A549 (cell line): Measurements from ENCODE around the gene CD200R1. TPM values are rescaled to one million over a fixed set of nuclear protein-coding genes. Genes with fewer than 3 reads are reported as not detected.

Experiments
- ATAC-seq, 2 experiments: fragments of 200-7000 bp in 1 of 2; fragments of >200 bp in 1 of 2; cut with Nextera tagmentation in 1 of 2; cut with Tn5 transposase in 1 of 2; 3 replicates each; pipeline versions ENCODE4 v1.8.0 to v1.9.1; 2018 to 2020; ENCODE audit warnings: mild to moderate bottlenecking in 1 of 2, moderate library complexity in 1 of 2
- CTCF ChIA-PET: fragments of 300-600 bp; sonication (Branson Sonifier 250); formaldehyde crosslinking; extraction: SDS; loops from one replicate; lab custom pipeline; 2021; ENCODE audit warnings: antibody characterized with exemption, inconsistent platforms; lab: Yijun Ruan, JAX
- POLR2A ChIA-PET: fragments of 350-600 bp; formaldehyde crosslinking; extraction: SDS; loops from one replicate; lab custom pipeline; 2021; ENCODE audit warnings: antibody characterized with exemption, inconsistent platforms; lab: Yijun Ruan, JAX
- DNase-seq, 2 experiments: peaks; one replicate each; pipeline versions ENCODE4 v3.0.0 to v3.0.0-alpha.2; 2011 to 2016; ENCODE audit warnings: low read depth in 1 of 2, low spot score in 1 of 2
- FAIRE-seq: peaks from 2 replicates; lab custom pipeline; 2011; peaks lifted over from hg19 to GRCh38; lab: Jason Lieb, UNC
- H3K27ac ChIP-seq, 2 experiments: fragments of >200 bp; sonication (Bioruptor Twin); formaldehyde crosslinking; 3 replicates each; pipeline ENCODE4 v1.5.1; 2016 to 2017
- H3K4me1 ChIP-seq: fragments of >200 bp; sonication (Bioruptor Twin); formaldehyde crosslinking; 3 replicates; pipeline ENCODE4 v1.6.1; 2016
- H3K4me2 ChIP-seq: fragments of >200 bp; sonication (Bioruptor Twin); formaldehyde crosslinking; 3 replicates; pipeline ENCODE4 v1.6.1; 2016
- H3K4me3 ChIP-seq: fragments of >200 bp; sonication (Bioruptor Twin); formaldehyde crosslinking; 3 replicates; pipeline ENCODE4 v1.5.1; 2016
- H3K9me3 ChIP-seq: fragments of >200 bp; sonication (Bioruptor Twin); formaldehyde crosslinking; 3 replicates; pipeline ENCODE4 v1.6.1; 2016
- BHLHE40 ChIP-seq: IDR thresholded peaks from 2 replicates; pipeline ENCODE4 v1.6.1; 2012; ENCODE audit warnings: low read depth, low read length, inconsistent platforms
- CBX8 ChIP-seq: fragments of 200-600 bp; sonication (generic); IDR thresholded peaks from 2 replicates; pipeline ENCODE4 v1.6.1; 2016
- EHF ChIP-seq: fragments of 250-450 bp; sonication (Bioruptor Pico); IDR thresholded peaks from 2 replicates; pipeline ENCODE4 v1.5.0; 2020; ENCODE audit warnings: mild to moderate bottlenecking
- FOSB ChIP-seq: fragments of 250-450 bp; sonication (Bioruptor Pico); IDR thresholded peaks from 2 replicates; pipeline ENCODE4 v1.5.0; 2020; ENCODE audit warnings: mild to moderate bottlenecking, moderate library complexity
- FOXS1 ChIP-seq: fragments of 250-450 bp; sonication (Bioruptor Pico); IDR thresholded peaks from 2 replicates; pipeline ENCODE4 v1.5.0; 2020; ENCODE audit warnings: mild to moderate bottlenecking, moderate library complexity
- GATA3 ChIP-seq: IDR thresholded peaks from 2 replicates; pipeline ENCODE4 v1.6.1; 2012; ENCODE audit warnings: borderline replicate concordance
- HOXA7 ChIP-seq: fragments of 250-450 bp; sonication (Bioruptor Pico); IDR thresholded peaks from 2 replicates; pipeline ENCODE4 v1.5.0; 2020; ENCODE audit warnings: mild to moderate bottlenecking, moderate library complexity
- KDM1A ChIP-seq: fragments of 200-600 bp; sonication (generic); IDR thresholded peaks from 2 replicates; pipeline ENCODE4 v1.6.1; 2016; ENCODE audit warnings: low read depth, mild to moderate bottlenecking
- MAZ ChIP-seq: fragments of 150-350 bp; IDR thresholded peaks from 2 replicates; pipeline ENCODE4 v1.6.1; 2014; ENCODE audit warnings: antibody characterized with exemption, low read depth, low read length, borderline replicate concordance
- MYC ChIP-seq: IDR thresholded peaks from 2 replicates; pipeline ENCODE4 v1.6.1; 2012; ENCODE audit warnings: mild to moderate bottlenecking, inconsistent platforms, low read length, improper control_type of control experiment, borderline replicate concordance
- NFE2L2 ChIP-seq: fragments of 150-350 bp; conservative IDR thresholded peaks from 2 replicates; pipeline ENCODE4 v1.6.1; 2014; ENCODE audit warnings: low read length
- PHF8 ChIP-seq: fragments of 200-600 bp; sonication (generic); IDR thresholded peaks from 2 replicates; pipeline ENCODE4 v1.6.1; 2016; ENCODE audit warnings: low read depth, mild to moderate bottlenecking, antibody characterized with exemption, moderate library complexity, borderline replicate concordance
- POLR2A ChIP-seq: IDR thresholded peaks from 2 replicates; pipeline ENCODE4 v1.6.1; 2012; ENCODE audit warnings: mild to moderate bottlenecking, low read length
- RAD21 ChIP-seq, 2 experiments: fragments of >200 bp in 1 of 2; sonication (Bioruptor Twin) in 1 of 2; formaldehyde crosslinking in 1 of 2; IDR thresholded peaks in 1 of 2; conservative IDR thresholded peaks in 1 of 2; 2 replicates in 1 of 2; 3 replicates in 1 of 2; pipeline ENCODE4 v1.6.1; 2012 to 2018; ENCODE audit warnings: inconsistent platforms in 1 of 2
- RFX5 ChIP-seq: fragments of 450-650 bp; IDR thresholded peaks from 2 replicates; pipeline ENCODE4 v1.7.1; 2014; ENCODE audit warnings: antibody characterized with exemption, mild to moderate bottlenecking, moderate library complexity
- SMC3 ChIP-seq: fragments of >200 bp; sonication (Bioruptor Twin); formaldehyde crosslinking; IDR thresholded peaks from 3 replicates; pipeline ENCODE4 v1.6.1; 2018; ENCODE audit warnings: inconsistent platforms
- TFCP2L1 ChIP-seq: fragments of 250-450 bp; sonication (Bioruptor Pico); IDR thresholded peaks from 2 replicates; pipeline ENCODE4 v1.5.0; 2021; ENCODE audit warnings: mild to moderate bottlenecking
- TP53 ChIP-seq: fragments of 250-450 bp; sonication (Bioruptor Pico); IDR thresholded peaks from 2 replicates; pipeline ENCODE4 v1.5.0; 2021; ENCODE audit warnings: mild to moderate bottlenecking, moderate library complexity
- ZC3H11A ChIP-seq: fragments of 450-650 bp; IDR thresholded peaks from 2 replicates; pipeline ENCODE4 v1.6.1; 2014; ENCODE audit warnings: antibody characterized with exemption, mild to moderate bottlenecking
- ZFP36 ChIP-seq: fragments of 450-650 bp; IDR thresholded peaks from 2 replicates; pipeline ENCODE4 v1.6.1; 2014; ENCODE audit warnings: borderline replicate concordance; ENCODE audit not compliant: partially characterized antibody
- WGBS: methylation state at CpG from one replicate; pipeline ENCODE4 v1.1.6; 2017; ENCODE audit errors: missing lambda C conversion rate; 5-methylcytosine and 5-hydroxymethylcytosine counted together
- polyA plus RNA-seq, 4 experiments: library from polyadenylated mRNA; depleted of rRNA in 3 of 4; stranded (reverse); fragments of >200 nt; fragmentation: RNase III in 1 of 4; extraction: RNeasy Plus Mini Kit Qiagen cat#74134 plus additional on column Dnase treatment in 1 of 4; gene quantifications; 2 replicates in 3 of 4; 3 replicates in 1 of 4; pipeline ENCODE4 v1.2.3, GENCODE V29; 2011 to 2017
- TF ChIP-seq, protein P1 (sequence below): fragments of 250-450 bp; sonication (Bioruptor Pico); IDR thresholded peaks from 2 replicates; pipeline ENCODE4 v1.5.0; 2020; ENCODE audit warnings: low read depth, mild to moderate bottlenecking, moderate library complexity
- TF ChIP-seq, protein P2 (sequence below): fragments of 250-450 bp; sonication (Bioruptor Pico); IDR thresholded peaks from 2 replicates; pipeline ENCODE4 v1.5.0; 2021; ENCODE audit warnings: mild to moderate bottlenecking, moderate library complexity, borderline replicate concordance
- TF ChIP-seq, protein P3 (sequence below): fragments of >200 bp; sonication (Bioruptor Twin); formaldehyde crosslinking; IDR thresholded peaks from 3 replicates; pipeline ENCODE4 v1.5.1; 2016
- TF ChIP-seq, protein P4 (sequence below): fragments of >200 bp; sonication (Bioruptor Twin); formaldehyde crosslinking; IDR thresholded peaks from 3 replicates; pipeline ENCODE4 v1.6.1; 2016

The CD200R1 gene
- polyA plus RNA-seq, 2 of the 4 experiments (the other 2 are of a cell fraction), result 0.08 to 0.12 TPM

DNA sequence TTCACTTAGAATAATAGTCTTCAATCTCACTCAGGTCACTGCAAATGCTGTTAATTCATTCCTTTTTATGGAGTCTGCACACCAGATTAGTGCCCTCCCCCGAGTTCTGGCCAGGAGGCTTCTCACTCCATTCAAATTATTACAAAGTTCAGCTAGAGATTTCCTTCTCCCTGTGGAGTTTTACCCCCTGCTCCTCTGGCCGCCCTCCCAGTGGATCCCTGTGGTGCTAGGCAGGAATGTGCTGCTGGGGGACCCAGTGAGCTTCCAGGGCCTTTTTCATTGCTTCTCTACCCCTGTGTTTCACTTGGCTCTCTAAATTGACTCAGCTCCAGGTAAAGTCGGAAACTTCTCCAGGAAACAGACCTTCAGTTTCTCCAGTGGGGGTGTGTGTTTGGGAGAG is 85.5 kb downstream of the CD200R1 start:
- POLR2A ChIA-PET, result no interaction called here
- ATAC-seq (no peak), FAIRE-seq (no peak), DNase-seq (no peak)
- no peak overlapping the region for H3K4me2 ChIP-seq
- TF ChIP-seq POLR2A (no peak), HOXA7 (no peak), EHF (CRISPR knock-in tag) (no peak), TFCP2L1 (CRISPR knock-in tag) (no peak), MAZ (no peak)
- peaks cover 5% of the 10 kb centered on the region; the same call in 1 of the 3 replicates for H3K9me3 ChIP-seq
- H3K4me3 ChIP-seq, result no peak overlapping the region
- CTCF ChIA-PET, result interaction anchor here (1.7 kb wide), 1 partner anchor 12 kb away, joined by 4 read pairs; no protein-coding TSS in a partner anchor
- no peak overlapping the region for H3K27ac ChIP-seq
- WGBS, result 78% methylated on average over 3 of the region's 3 CpGs
- H3K4me1 ChIP-seq, result peaks cover 8% of the 10 kb centered on the region; the same call in 1 of the 3 replicates

DNA sequence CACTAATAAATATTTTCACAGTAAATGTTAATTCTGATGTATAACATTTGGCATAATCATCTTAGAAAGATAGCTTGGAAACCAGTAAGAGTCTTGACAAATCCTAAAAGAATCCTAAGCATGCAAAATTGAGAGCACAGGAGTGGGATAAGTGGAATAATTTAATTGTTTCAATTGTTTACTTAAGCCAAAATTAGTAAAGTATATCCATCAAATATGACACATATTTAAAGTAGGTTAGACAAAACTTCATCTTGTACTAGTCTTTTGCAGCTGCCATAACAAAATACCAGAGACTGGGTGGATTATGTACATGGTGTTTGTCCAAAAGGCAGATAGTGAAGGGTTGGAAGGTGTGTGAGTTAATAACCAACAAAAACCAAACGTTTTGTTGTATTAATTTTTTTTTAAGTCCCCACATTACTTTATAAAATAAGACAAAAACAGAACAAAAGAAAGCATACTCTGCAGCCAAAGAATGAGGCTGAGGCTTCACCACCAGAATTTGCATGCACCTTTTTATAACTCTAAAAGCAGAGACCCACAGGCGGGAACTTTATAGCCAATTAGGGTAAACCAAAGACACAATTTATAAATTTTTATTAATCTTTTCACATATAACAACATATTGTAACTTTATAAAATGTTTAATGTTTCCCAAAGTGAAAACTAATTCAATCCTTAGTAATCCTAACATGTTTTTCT is 86.4 kb downstream of the CD200R1 start:
- Histone ChIP-seq H3K27ac (no peak overlapping the region), H3K9me3 (peaks cover 5% of the 10 kb centered on the region; the same call in 1 of the 3 replicates), H3K4me2 (no peak overlapping the region), H3K4me1 (peaks cover 5% of the 10 kb centered on the region; the same call in 1 of the 3 replicates), H3K4me3 (no peak overlapping the region)
- DNase-seq (no peak), ATAC-seq (no peak), FAIRE-seq (peak; percentile 7)
- WGBS, result 46% methylated on average over 2 of the region's 2 CpGs
- ChIA-PET CTCF (interaction anchor here (0.7 to 1.7 kb wide), 3 partner anchors 10 to 153 kb away, joined by 3 to 4 read pairs (median 4); no protein-coding TSS in a partner anchor), POLR2A (no interaction called here)
- TF ChIP-seq GATA3, result no peak
- TF ChIP-seq, protein P1, sequence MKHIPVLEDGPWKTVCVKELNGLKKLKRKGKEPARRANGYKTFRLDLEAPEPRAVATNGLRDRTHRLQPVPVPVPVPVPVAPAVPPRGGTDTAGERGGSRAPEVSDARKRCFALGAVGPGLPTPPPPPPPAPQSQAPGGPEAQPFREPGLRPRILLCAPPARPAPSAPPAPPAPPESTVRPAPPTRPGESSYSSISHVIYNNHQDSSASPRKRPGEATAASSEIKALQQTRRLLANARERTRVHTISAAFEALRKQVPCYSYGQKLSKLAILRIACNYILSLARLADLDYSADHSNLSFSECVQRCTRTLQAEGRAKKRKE (CRISPR knock-in tag), result no peak
- TF ChIP-seq RAD21 (conservative IDR thresholded peaks at IDR 0.05 in 1 of 2, IDR thresholded peaks at IDR 0.05 in 1 of 2), result no peak
- TF ChIP-seq HOXA7, result no peak
- no peak for TF ChIP-seq RFX5
- no peak for TF ChIP-seq KDM1A
- no peak for TF ChIP-seq SMC3
- TF ChIP-seq FOSB (CRISPR knock-in tag), result no peak
- TF ChIP-seq ZC3H11A, result no peak
- no peak for TF ChIP-seq NFE2L2
- TF ChIP-seq, protein P2, sequence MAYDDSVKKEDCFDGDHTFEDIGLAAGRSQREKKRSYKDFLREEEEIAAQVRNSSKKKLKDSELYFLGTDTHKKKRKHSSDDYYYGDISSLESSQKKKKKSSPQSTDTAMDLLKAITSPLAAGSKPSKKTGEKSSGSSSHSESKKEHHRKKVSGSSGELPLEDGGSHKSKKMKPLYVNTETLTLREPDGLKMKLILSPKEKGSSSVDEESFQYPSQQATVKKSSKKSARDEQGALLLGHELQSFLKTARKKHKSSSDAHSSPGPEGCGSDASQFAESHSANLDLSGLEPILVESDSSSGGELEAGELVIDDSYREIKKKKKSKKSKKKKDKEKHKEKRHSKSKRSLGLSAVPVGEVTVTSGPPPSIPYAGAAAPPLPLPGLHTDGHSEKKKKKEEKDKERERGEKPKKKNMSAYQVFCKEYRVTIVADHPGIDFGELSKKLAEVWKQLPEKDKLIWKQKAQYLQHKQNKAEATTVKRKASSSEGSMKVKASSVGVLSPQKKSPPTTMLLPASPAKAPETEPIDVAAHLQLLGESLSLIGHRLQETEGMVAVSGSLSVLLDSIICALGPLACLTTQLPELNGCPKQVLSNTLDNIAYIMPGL (CRISPR knock-in tag), result no peak
- TF ChIP-seq, protein P3, sequence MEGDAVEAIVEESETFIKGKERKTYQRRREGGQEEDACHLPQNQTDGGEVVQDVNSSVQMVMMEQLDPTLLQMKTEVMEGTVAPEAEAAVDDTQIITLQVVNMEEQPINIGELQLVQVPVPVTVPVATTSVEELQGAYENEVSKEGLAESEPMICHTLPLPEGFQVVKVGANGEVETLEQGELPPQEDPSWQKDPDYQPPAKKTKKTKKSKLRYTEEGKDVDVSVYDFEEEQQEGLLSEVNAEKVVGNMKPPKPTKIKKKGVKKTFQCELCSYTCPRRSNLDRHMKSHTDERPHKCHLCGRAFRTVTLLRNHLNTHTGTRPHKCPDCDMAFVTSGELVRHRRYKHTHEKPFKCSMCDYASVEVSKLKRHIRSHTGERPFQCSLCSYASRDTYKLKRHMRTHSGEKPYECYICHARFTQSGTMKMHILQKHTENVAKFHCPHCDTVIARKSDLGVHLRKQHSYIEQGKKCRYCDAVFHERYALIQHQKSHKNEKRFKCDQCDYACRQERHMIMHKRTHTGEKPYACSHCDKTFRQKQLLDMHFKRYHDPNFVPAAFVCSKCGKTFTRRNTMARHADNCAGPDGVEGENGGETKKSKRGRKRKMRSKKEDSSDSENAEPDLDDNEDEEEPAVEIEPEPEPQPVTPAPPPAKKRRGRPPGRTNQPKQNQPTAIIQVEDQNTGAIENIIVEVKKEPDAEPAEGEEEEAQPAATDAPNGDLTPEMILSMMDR, result no peak
- no peak for TF ChIP-seq CBX8

DNA sequence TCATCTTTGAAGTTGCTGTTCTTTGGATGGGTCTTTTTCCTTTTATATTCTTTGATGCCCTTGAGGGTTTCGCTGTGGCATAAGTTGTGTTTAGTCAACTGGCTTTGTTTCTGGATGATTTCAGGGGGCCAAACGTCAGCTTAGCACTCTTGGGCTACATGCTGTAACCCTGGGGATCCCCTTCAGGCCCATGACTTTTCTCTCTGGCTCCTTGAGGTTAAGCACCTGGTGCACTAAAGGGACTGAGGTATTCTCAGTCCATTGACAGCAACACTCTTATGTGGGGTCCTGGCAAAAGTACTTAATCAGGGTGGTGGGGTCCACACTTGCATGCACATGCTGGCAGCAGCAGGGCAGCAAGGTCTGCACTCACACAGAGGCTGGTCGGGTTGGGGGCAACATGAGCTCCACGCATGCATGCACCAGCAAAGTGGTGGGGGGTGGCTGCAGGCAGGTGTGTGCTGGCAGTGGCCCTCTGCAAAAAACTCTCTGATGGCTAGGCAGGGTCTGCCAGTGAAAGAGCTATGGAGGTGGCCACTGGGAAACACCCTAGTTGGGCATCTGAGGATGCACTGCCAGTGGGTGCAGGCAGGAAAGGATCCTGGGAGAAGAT is 90.1 kb downstream of the CD200R1 start:
- ATAC-seq (no peak), DNase-seq (no peak), FAIRE-seq (no peak)
- Histone ChIP-seq H3K9me3 (no peaks in the 10 kb centered on the region), H3K4me1 (peaks cover 5% of the 10 kb centered on the region; the same call in 1 of the 3 replicates), H3K27ac (no peak overlapping the region)
- WGBS, result 42% methylated on average over 3 of the region's 4 CpGs
- no peak for TF ChIP-seq POLR2A
- no peak for TF ChIP-seq TFCP2L1 (CRISPR knock-in tag)
- no peak for TF ChIP-seq SMC3
- TF ChIP-seq BHLHE40, result no peak
- no peak for TF ChIP-seq FOXS1 (CRISPR knock-in tag)
- no peak for TF ChIP-seq PHF8
- TF ChIP-seq FOSB (CRISPR knock-in tag), result no peak
- TF ChIP-seq, protein P4, sequence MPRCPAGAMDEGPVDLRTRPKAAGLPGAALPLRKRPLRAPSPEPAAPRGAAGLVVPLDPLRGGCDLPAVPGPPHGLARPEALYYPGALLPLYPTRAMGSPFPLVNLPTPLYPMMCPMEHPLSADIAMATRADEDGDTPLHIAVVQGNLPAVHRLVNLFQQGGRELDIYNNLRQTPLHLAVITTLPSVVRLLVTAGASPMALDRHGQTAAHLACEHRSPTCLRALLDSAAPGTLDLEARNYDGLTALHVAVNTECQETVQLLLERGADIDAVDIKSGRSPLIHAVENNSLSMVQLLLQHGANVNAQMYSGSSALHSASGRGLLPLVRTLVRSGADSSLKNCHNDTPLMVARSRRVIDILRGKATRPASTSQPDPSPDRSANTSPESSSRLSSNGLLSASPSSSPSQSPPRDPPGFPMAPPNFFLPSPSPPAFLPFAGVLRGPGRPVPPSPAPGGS, result no peak
- TF ChIP-seq, protein P3, result no peak
- TF ChIP-seq ZFP36, result no peak
- TF ChIP-seq TP53, result no peak
- TF ChIP-seq MYC, result no peak
- TF ChIP-seq, all 56 proteins: peak for 0
- H3K4me3 ChIP-seq, result no peak overlapping the region
- H3K4me2 ChIP-seq, result no peak overlapping the region
- ChIA-PET CTCF (interaction anchor here (1.8 kb wide), 1 partner anchor 231 kb away, joined by 4 read pairs; no protein-coding TSS in a partner anchor), POLR2A (no interaction called here)
